Tibial artery (tissue), 4 donors: Measurements from ENCODE around the gene GCC2.

Experiments used
- DNase-seq, 2 donors: peaks; one replicate each; pipeline ENCODE4 v3.0.0-alpha.2; 2019
- H3K27ac ChIP-seq, 2 donors: fragments of 200-600 bp; sonication (generic) in 1 of 2; 1 replicate in 1 of 2; 2 replicates in 1 of 2; pipeline ENCODE4 v1.5.1; 2018 to 2019; ENCODE audit warnings: mild to moderate bottlenecking in 1 of 2
- H3K27me3 ChIP-seq, 2 donors: fragments of 200-600 bp; sonication (generic) in 1 of 2; one replicate each; pipeline versions ENCODE4 v1.5.1 to v1.6.0; 2016 to 2019
- H3K36me3 ChIP-seq, 3 donors: fragments of 200-600 bp; sonication (generic) in 2 of 3; one replicate each; pipeline ENCODE4 v1.5.1; 2016 to 2019; ENCODE audit warnings: mild to moderate bottlenecking in 2 of 3
- H3K4me1 ChIP-seq, 4 donors: fragments of 200-600 bp; sonication (generic) in 2 of 4; 1 replicate in 3 of 4; 2 replicates in 1 of 4; pipeline ENCODE4 v1.5.1; 2016 to 2019
- H3K4me3 ChIP-seq, 2 donors: fragments of 200-600 bp; sonication (generic) in 1 of 2; 1 replicate in 1 of 2; 2 replicates in 1 of 2; pipeline ENCODE4 v1.5.1; 2018 to 2019; ENCODE audit warnings: mild to moderate bottlenecking in 2 of 2
- H3K9me3 ChIP-seq, 3 donors: fragments of 200-600 bp; sonication (generic) in 1 of 3; one replicate each; pipeline ENCODE4 v1.5.1; 2016 to 2019
- intact Hi-C: fragments of 100-400 bp; cut with DNase I; formaldehyde crosslinking; loops from one replicate; pipeline ENCODE4 v1.15.0; 2023; ENCODE audit warnings: low total_unique reads
- TF ChIP-seq, protein P1 (sequence below), 2 experiments: fragments of 200-600 bp in 1 of 2; fragments of 450-650 bp in 1 of 2; IDR thresholded peaks; one replicate each; pipeline ENCODE4 v1.5.1; 2017 to 2019; ENCODE audit warnings: antibody characterized with exemption in 2 of 2, mild to moderate bottlenecking in 1 of 2, moderate library complexity in 1 of 2

GCC2 gene

DNA sequence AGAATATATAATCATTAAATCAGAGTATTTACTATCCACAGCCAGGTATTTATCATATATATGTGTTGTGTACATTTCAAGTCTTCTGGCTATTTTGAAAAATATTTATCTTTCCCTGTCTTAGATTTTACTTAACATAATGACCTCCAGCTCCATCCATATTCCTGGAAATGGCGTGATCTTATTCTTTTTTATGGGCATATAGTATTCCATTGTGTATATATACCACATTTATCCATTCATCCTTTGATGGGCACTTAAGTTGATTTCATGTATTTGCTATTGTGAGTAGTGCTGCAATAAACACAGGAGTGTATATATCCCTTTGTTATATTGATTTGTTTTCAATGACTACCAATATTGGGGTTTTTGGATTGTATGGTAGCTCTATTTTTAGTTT lies 6.6 kb downstream of the GCC2 start:
- H3K36me3 ChIP-seq, result peaks cover 60 to 83% (median 61%) of the 10 kb centered on the region in 3 donors
- TF ChIP-seq, protein P1, sequence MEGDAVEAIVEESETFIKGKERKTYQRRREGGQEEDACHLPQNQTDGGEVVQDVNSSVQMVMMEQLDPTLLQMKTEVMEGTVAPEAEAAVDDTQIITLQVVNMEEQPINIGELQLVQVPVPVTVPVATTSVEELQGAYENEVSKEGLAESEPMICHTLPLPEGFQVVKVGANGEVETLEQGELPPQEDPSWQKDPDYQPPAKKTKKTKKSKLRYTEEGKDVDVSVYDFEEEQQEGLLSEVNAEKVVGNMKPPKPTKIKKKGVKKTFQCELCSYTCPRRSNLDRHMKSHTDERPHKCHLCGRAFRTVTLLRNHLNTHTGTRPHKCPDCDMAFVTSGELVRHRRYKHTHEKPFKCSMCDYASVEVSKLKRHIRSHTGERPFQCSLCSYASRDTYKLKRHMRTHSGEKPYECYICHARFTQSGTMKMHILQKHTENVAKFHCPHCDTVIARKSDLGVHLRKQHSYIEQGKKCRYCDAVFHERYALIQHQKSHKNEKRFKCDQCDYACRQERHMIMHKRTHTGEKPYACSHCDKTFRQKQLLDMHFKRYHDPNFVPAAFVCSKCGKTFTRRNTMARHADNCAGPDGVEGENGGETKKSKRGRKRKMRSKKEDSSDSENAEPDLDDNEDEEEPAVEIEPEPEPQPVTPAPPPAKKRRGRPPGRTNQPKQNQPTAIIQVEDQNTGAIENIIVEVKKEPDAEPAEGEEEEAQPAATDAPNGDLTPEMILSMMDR (IDR thresholded peaks at IDR 0.05), result no peak
- intact Hi-C loops, result no loop called here
- H3K27ac ChIP-seq, result no peak overlapping the region
- H3K4me3 ChIP-seq, result no peak overlapping the region
- peaks cover 0 to 12% (median 0%) of the 10 kb centered on the region in 3 donors for H3K9me3 ChIP-seq
- H3K27me3 ChIP-seq, result no peaks in the 10 kb centered on the region
- no peak for DNase-seq
- no peaks in the 10 kb centered on the region for H3K4me1 ChIP-seq

DNA sequence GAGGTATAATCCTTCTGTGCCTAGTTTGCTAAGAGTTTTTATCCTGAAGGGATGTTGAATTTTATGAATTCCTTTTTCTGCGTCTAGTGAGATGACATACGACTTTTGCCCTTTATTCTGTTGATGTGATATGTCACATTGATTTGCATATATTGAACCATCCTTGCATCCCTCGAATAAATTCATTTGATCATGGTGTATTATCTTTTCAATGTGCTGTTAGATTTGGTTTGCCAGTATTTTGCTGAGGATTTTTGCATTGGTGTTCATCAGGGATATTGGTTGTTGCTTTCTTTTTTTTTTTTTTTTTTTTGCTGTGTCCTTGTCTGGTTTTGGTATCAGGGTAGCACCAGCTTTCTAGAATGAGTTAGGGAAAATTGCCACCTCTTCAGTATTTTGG lies 9.1 kb downstream of the GCC2 start:
- no peak for DNase-seq
- H3K4me1 ChIP-seq, result no peaks in the 10 kb centered on the region
- H3K4me3 ChIP-seq, result no peak overlapping the region
- TF ChIP-seq, protein P1 (IDR thresholded peaks at IDR 0.05), result no peak
- peaks cover 0 to 12% (median 0%) of the 10 kb centered on the region in 3 donors for H3K9me3 ChIP-seq
- intact Hi-C loops, result no loop called here
- no peaks in the 10 kb centered on the region for H3K27me3 ChIP-seq
- no peak overlapping the region for H3K27ac ChIP-seq
- peaks cover 68 to 92% (median 76%) of the 10 kb centered on the region in 3 donors for H3K36me3 ChIP-seq

DNA sequence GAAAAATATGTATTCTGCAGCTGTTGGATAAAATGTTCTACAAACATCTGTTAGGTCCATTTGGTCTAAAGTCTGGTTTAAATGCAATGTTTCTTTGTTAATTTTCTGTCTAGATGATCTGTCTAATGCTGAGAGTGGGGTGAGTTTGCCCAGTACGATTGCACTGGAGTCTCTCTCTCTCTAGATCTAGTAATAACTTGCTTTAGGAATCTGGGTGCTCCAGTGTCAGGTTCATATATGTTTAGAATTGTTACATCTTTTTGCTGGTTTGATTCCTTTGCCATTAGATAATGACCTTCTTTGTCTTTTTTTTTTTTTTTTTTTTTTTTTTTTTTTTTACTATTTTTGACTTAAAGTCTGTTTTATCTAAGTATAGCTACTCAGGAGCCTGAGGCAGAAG lies 10.4 kb downstream of the GCC2 start:
- intact Hi-C loops, result no loop called here
- H3K4me3 ChIP-seq, result no peak overlapping the region
- H3K9me3 ChIP-seq, result peaks cover 0 to 12% (median 0%) of the 10 kb centered on the region in 3 donors
- peaks cover 60 to 92% (median 77%) of the 10 kb centered on the region in 3 donors for H3K36me3 ChIP-seq
- H3K4me1 ChIP-seq, result no peaks in the 10 kb centered on the region
- no peak for DNase-seq
- H3K27me3 ChIP-seq, result no peaks in the 10 kb centered on the region
- TF ChIP-seq, protein P1 (IDR thresholded peaks at IDR 0.05), result no peak
- H3K27ac ChIP-seq, result no peak overlapping the region

DNA sequence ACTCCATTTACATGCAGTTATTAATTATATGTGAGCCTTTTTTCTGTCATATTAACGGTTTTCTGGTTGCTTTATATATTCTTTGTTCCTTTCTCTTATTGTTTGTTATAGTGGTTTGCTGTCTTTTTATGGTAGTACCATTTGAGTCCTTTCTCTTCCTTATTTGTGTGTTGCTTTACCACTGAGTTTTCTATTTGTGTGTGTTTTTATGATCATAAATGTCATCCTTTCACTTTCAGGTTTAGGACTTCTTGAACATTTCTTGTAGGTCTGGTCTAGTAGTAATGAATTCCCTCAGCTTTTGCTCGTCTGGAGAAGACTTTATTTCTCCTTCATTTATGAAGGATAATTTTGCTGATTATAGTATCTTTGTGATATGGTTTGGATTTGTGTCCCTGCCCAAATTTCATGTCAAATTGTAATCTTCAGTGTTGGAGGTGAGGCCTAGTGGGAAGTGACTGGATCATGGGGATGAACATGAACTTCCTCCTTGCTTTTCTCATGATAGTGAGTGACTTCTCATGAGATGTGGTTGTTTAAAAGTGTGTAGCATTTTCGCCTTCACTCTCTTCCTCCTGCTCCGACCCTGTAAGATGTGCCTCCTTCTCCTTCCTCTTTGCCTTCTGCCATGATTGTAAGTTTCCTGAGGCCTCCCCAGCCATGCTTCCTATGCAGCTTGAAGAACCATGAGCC lies 11.5 kb downstream of the GCC2 start:
- no peak overlapping the region for H3K27ac ChIP-seq
- no peak overlapping the region for H3K4me3 ChIP-seq
- peaks cover 0 to 12% (median 0%) of the 10 kb centered on the region in 3 donors for H3K9me3 ChIP-seq
- DNase-seq, result no peak
- intact Hi-C loops, result no loop called here
- H3K4me1 ChIP-seq, result no peaks in the 10 kb centered on the region
- H3K36me3 ChIP-seq, result peaks cover 54 to 92% (median 77%) of the 10 kb centered on the region in 3 donors
- TF ChIP-seq, protein P1 (IDR thresholded peaks at IDR 0.05), result no peak
- no peaks in the 10 kb centered on the region for H3K27me3 ChIP-seq

DNA sequence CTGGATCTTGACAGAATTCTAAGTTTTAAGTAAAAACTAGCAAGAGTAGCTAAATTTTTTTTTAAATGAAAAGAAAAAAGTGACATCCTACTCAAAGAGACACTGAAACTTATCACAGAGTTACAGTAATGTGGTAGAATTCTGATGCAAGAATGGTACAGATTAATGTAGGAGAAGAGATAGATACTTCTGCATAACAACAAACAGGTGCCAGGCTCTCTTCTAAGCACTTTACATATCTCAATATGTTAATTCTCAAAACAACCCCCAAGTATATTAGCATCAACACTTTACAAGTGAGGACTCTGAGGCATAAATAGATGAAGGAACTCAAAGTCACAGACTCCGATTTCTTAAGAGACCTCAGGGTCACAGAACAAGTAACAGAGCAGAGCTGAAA lies 28.1 kb downstream of the GCC2 start:
- peaks cover 65 to 88% (median 71%) of the 10 kb centered on the region in 3 donors for H3K36me3 ChIP-seq
- H3K4me1 ChIP-seq, result no peaks in the 10 kb centered on the region
- intact Hi-C loops, result no loop called here

More for the DNA sequence above, 28.1 kb downstream of the GCC2 start:
- H3K27me3 ChIP-seq, result no peaks in the 10 kb centered on the region
- H3K4me3 ChIP-seq, result no peak overlapping the region
- H3K27ac ChIP-seq, result no peak overlapping the region
- DNase-seq, result no peak
- TF ChIP-seq, protein P1 (IDR thresholded peaks at IDR 0.05), result no peak
- no peaks in the 10 kb centered on the region for H3K9me3 ChIP-seq
